Globus pallidus (tissue), 1 donor: ENCODE measurements around the gene ZCCHC9.
"Not testable (repeated sequence)": the region's sequence is repeated elsewhere in the genome, so short reads cannot be mapped to it uniquely, and the experiment has no call there.

Source experiments
- DNase-seq: peaks from one replicate; pipeline ENCODE4 v3.0.0-alpha.2; 2015; ENCODE audit warnings: low spot score

The ZCCHC9 gene

GRCh38 chr5:81301271-81302015 is at the start of gene ZCCHC9:
ZCCHC9 (plus strand) TSS chr5:81301587; CDS start chr5:81304758, 3,171 bp downstream.
- peak; percentile 93 for DNase-seq

- no peak for DNase-seq
Observed at GRCh38 chr5:81251922-81252321, 49.5 kb upstream of the ZCCHC9 start.

GRCh38 chr5:81252904-81253303 is 48.5 kb upstream of the ZCCHC9 start:
- DNase-seq, result peak; percentile 45

GRCh38 chr5:81253875-81254274 is 47.5 kb upstream of the ZCCHC9 start:
- DNase-seq, result no peak

- DNase-seq, result no peak
Observed at GRCh38 chr5:81254886-81255559, 46.4 kb upstream of the ZCCHC9 start.

GRCh38 chr5:81256766-81257165 is 44.6 kb upstream of the ZCCHC9 start:
- no peak for DNase-seq

GRCh38 chr5:81262796-81263195 is 38.6 kb upstream of the ZCCHC9 start:
- not testable (repeated sequence) for DNase-seq

- DNase-seq, result no peak
Observed at GRCh38 chr5:81265101-81265500, 36.3 kb upstream of the ZCCHC9 start.

GRCh38 chr5:81268521-81269196 is 32.7 kb upstream of the ZCCHC9 start:
- no peak for DNase-seq

GRCh38 chr5:81269751-81270393 is 31.5 kb upstream of the ZCCHC9 start:
- no peak for DNase-seq

- DNase-seq, result not testable (repeated sequence)
Observed at GRCh38 chr5:81270394-81271027, 30.9 kb upstream of the ZCCHC9 start.

- DNase-seq, result no peak
Observed at GRCh38 chr5:81283976-81284375, 17.4 kb upstream of the ZCCHC9 start.

GRCh38 chr5:81286059-81286617 is 15.2 kb upstream of the ZCCHC9 start:
- no peak for DNase-seq

GRCh38 chr5:81288021-81288433 is 13.4 kb upstream of the ZCCHC9 start:
- DNase-seq, result no peak

GRCh38 chr5:81290146-81290545 is 11.2 kb upstream of the ZCCHC9 start:
- no peak for DNase-seq

- no peak for DNase-seq
Observed at GRCh38 chr5:81292130-81292529, 9.3 kb upstream of the ZCCHC9 start.

GRCh38 chr5:81294021-81294420 is 7.4 kb upstream of the ZCCHC9 start:
- not testable (repeated sequence) for DNase-seq

GRCh38 chr5:81297531-81297930 is 3.9 kb upstream of the ZCCHC9 start:
- no peak for DNase-seq

- no peak for DNase-seq
Observed at GRCh38 chr5:81300921-81301270, 491 bp upstream of the ZCCHC9 start.

GRCh38 chr5:81302596-81302995 is 1.2 kb downstream of the ZCCHC9 start:
- no peak for DNase-seq

GRCh38 chr5:81303563-81303962 is 2.2 kb downstream of the ZCCHC9 start:
- DNase-seq, result no peak

- DNase-seq, result no peak
Observed at GRCh38 chr5:81305785-81306184, 4.4 kb downstream of the ZCCHC9 start.
